ENCODE data around the gene ULK4.
"Not testable (repeated sequence)": the region's sequence is repeated elsewhere in the genome, so short reads cannot be mapped to it uniquely, and the experiment has no call there.

The ULK4 gene

DNA sequence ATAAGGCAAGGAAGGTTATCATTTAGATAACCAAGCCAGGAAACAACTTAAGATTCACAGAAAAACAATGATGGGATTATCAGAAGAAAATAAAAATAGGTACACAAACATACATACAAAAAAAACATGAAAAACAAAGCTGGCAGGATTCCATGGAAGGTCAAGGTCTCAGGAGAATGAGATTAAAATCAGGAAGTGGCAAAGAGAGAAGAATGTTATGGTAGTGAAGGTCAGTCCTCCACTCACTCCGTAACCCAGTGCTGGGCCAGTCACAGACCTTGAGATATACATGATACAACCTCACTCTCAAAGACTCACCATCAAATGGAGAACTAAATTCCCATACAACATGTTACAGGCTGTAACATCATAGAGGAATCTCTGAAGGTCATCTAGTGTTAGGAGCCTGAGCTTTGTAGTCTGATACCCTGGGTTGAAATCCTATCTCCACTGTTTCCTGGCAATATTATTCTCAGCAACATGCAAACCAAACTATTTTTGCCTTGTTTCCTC, 668.7 kb downstream of the ULK4 start:
- DNase-seq: no peak

DNA sequence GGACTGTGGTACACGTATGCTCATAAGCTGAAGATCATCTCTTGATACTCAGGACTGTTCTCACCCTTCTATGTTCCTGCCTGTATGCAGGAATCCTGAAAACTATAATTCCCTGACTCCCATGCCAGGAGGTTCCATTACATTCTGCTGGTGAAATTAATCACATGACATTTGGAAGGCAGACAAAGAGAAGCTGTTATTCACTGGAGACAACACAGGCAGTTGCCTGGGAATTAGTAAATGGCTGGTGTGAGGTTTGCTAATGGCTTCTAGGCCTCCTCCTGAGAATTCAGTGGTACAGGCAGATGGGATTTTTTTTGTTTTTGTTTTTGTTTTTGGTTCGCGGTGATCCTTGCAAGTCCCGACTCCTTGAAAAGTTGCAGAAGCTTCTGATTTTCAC, 671.2 kb downstream of the ULK4 start:
- no peak for DNase-seq

DNA sequence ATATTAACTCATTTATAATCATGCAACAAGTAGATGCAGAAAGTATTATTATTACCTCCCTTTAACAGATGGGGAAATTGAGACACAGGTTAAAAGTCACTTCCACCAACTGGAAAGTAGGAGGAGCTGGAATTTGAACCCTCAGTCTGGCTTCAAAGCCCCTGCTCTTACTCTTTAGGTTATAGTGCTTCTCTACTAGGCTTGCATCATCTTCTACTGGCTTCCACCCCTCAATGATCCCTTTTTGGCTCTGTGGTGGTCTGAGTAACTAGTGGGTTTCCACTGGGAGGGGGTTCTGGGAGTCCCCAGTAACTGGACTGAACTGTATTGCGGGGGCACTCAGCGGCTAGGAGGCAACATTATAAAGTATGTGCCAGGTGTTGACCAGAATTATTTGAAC, 671.6 kb downstream of the ULK4 start:
- DNase-seq: no peak

DNA sequence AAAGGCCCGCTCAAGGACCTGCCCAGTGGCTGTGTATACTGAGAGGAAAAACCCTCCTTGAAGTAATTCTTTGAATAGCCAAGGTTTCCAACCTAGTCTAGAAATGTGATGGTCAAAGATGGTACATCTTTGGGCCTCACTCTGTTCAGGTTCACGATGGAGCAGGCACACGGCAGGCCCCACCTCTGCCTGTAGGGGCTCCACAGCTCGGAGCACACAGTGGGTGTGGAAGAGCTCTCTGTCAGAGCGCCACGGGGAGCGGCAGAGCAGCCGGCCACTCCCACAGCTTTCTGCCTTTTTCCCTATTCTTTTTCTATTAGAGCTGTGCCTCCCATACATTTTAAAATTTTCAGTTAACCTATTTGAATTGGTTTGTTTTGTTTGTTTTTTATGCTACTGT, 673.1 kb downstream of the ULK4 start:
- DNase-seq: no peak

DNA sequence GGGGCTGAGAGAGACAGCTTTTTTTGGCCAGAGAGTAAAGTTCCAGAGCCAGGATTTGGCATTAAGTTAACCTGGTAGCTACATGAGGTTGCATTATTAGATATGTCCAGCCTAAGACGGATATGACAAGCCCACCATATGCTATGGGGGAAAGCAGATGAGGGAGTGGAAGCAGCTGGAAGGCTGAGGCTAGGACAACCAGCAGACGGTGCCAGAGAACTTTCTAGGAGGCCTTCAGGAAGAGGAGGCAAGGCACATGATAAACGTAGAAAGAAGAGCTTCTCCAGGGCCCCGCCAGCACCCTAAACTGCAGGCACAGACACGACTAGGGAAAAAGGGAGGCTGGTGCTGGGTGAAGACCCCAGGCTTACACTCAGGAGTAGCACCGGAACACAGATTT, 675.6 kb downstream of the ULK4 start:
- no peak for DNase-seq

DNA sequence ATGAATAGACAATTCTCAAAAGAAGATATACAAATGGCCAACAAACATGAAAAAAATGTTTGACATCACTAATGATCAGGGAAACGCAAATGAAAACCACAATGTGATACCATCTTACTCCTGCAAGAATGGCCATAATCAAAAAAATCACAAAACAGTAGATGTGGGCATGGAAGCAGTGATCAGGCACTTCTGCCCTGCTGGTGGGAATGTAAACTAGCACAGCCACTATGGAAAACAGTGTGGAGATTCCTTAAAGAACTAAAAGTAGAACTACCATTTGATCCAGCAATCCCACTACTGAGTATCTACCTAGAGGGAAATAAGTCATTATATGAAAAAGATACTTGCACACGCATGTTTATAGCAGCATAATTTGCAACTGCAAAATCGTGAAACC, 677.0 kb downstream of the ULK4 start:
- not testable (repeated sequence) for DNase-seq

DNA sequence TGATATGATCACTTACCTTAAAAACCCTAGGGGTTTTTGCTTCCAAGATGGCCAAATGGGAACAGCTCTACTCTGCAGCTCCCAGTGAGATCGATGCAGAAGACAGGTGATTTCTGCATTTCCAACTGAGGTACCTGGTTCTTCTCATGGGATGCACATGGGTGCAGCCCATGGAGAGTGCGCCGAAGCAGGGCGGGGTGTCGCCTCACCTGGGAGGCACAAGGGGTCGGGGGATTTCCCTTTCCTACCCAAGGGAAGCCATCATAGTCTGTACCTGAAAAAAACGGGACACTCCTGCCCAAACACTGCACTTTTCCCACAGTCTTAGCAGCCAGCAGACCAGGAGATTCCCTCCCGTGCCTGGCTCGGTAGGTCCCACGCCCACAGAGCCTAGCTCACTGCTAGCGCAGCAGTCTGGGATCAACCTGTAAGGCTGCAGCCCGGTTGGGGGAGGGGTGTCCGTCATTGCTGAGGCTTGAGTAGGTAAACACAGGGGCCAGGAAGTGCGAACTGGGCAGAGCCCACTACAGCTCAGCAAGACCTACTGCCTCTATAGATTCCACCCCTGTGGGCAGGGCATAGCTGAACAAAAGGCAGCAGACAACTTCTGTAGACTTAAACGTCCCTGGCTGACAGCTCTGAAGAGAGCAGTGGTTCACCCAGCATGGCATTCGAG, 684.0 kb downstream of the ULK4 start:
- DNase-seq: no peak

DNA sequence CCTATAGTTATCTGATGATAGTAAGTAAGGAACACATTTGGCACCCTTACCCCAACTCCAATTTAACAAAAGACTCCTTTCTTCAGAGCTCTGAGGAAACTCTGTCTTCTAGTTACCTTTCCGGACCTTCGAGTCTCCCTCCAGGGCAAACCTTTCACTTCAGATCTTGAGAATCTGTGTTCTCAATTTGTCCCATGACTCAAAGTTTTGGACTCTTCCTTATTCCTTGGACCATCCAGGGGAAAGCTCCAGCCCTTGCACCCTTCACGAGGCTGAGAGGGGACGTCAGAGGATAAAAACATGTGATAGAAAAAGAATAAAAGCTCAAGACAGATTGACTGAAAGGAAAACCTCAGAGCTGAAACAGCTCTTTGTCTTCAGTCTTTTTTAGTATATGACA, 685.7 kb downstream of the ULK4 start:
- no peak for DNase-seq

DNA sequence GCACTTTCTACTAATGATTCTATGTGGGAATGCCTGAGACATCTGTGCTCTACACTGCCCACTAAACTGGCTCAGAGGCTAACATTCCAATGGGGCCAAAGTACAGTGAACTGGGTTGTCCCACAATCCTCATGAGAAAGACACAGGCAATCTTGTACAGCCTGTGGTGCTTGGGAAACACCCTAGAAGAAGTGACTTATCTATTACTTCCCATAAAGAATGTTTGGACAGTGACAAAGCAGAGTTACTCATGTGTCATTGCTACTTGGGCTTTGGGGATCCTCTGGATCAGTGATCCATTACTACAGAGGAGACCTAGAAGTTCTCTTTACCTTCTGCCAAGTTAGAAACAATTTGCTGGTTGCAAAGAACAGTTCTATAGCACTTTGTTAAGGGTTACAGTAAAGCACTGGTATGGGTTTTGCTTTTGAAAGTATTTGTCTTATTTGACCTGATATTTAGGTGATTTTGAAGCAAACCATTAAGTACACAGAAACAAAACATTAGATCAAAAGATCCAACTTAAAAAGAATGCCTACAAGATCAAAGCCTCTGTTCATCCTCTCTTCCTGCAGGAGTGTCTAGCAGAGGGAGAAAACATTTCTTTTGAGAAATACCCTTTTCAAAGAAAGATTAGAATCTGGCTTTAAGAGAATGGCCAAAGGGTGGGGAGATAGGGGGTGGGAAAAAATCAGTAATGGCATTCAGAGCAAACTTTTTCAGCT, 686.8 kb downstream of the ULK4 start:
- DNase-seq: no peak

DNA sequence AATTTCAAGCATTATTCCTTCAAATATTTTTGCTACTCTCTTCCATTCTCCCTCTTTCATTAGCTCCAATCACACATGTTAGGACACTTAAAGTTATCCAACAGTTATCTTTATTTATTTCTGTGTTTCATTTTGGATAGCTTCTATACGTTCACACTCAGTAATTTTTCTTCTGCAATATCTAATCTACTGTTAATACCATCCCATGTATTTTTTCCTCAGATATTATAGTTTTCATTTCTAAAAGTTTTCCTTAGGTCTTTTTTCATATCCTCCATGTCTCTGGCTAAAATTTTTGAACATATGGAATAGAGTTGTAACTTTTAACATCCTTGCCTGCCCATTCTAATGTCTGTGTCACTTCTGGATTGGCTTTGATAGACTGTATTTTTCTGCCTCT, 689.2 kb downstream of the ULK4 start:
- DNase-seq: no peak

DNA sequence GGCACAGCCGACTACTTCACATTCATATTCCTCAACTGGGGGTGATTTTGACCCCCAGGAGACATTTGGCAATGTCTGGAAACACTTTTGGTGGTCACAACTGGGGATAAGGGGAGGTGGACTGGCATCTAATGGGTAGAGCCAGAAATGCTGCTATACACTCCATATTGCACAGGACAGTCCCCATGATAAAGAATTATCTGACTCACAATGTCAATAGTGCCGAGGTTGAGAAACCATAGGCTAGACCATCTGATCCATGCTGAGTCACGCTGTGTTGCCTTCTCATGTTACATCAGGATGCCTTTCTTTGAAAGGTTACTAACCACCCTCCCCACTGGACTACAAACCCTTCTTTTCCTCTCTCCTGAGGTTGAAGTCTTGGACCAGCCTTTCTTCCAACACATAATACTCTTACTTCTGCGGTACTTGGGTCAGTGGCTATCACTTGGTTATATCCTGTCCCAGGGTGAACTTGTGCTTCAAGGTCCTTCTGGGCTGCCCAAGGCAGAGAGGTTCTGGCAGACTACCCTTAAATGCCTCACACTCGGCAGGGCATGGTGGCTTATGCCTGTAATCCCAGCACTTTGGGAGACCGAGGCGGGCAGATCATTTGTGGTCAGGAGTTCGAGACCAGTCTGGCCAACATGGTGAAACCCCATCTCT, 693.8 kb downstream of the ULK4 start:
- DNase-seq: no peak

DNA sequence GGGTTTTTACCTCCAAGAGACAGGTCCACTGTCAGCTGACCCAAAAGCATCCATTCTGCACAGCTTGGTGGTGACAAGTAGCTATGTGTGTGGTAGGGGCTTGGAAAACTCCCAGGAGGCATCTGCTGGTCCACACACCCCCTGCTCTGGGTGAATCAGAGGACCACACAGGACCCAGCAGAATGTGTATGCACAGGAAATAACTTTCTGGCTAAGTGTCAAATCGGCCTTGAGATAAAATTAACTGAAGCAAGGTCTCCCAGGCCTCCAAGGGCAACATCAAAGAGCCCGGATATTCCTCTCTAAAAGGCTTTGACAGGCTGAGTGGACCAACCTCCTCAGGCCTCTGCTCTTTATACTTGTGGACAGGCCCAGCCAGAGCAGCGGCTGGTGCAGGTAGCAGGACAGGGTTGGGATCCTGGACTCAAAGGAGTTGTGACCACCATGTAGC, 696.1 kb downstream of the ULK4 start:
- DNase-seq: no peak

DNA sequence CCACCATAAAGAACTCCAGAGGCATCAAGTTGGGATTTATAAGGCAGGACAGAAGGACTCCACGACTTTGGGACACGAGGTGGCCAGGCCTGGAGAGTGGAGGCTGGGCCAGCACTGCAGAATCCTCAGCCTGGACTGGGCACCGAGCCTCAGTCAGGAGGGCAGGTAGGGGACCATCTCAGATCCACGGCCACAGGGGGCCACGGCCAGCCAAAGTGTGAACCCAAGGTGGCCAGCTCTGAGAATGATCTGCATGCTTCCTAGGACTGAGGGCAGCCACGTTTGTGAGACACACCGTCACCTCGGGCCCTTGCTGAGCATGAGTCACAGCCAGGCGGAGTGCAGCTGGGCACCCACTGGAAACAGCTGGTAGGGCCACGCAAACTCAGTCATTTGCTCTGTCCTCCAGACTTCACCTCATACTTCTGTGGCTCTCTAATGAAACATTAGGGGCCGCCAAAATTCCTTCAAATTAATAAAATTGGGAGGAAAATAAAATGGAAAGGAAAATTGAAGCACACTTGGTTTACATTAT, 696.8 kb downstream of the ULK4 start:
- DNase-seq: no peak

DNA sequence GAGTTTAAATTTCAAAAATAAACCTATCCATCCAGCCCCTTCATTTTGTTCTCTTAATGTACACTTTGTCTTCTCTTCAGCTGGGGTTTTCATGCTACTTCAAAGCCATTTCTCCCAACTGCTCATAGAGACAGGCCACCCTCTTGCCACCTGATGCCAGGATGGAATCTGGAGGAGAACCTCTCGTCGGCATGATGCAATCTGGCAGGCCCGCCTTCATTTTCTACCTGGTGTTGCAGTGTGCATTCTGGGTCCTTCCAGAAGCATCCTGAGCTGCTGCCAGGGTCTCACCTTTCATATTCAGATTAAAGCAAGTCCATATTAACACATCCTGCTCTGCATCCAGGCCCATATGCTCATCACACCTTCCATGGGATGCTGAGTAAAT, 701.8 kb downstream of the ULK4 start:
- no peak for DNase-seq

DNA sequence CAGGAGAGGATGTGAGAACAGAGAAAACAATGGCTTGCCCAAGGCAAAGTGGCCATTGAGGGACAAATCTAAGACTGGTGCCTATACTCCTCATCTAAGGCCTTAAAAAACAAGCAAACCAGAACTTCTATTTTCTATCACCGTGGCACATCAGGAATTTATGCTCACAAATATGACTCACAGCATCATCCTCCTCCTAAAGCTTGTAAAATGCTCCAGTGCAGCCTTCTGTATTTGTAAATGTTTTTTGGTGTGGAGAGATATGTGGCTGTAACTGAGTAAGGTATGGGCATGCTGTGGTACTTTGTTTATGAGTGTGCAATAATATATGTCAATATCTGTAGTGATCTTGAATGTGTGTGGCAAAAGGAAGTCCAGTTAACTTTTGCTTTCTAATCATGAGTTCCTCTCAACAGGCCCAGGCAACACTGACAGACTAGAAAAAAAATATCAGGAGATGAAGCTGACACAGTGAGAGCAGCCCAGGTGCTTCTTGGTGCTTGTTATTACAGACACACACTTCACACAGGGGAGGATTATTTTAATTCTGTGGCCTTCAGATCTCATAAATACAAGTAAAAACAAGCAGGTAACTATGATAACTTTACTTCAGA, 702.3 kb downstream of the ULK4 start:
- no peak for DNase-seq

DNA sequence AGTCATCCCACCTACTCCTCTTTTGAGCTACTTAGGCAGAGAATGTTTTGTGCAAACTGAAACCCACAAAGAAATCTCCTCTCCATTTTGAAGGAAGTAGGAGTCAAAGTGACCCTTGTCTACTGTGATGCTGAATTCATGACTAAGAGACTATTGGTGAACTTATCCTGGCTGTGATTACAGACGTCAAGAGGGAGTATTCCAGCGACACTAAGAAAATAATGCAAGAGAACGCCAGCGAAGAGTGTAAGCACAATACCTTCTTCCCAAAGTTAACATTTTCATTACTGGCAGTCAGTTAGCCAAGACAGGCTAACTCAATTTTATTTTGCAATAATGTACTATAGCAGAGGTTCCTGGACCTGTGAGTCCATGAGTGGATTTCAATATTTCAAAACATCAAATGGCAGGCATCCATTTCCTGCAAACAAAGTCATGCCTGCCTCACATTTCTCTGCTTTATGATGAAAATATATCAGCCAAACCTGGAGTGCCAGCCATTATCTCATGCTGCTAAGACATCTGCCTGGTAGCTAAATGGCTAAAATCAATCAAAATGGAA, 703.6 kb downstream of the ULK4 start:
- DNase-seq: no peak

DNA sequence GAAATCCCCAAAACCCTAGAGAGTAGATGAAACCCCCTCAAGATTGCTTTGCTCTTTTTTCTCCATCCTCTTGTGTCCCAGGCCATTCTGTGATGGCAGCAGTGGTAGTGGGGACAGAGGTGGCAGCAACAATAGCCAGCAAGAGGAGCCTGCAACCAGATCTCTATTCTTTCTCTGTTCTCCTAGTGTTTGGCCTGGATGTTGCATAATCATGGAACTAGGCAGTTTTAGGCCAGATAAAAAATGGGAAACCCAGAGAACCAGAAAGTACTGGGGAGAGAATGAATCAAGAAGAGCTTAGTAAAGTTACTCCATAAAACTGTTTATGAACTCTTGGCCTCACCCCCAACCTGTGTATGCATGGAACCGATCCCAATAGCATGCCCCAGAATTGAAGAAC, 710.3 kb downstream of the ULK4 start:
- no peak for DNase-seq

DNA sequence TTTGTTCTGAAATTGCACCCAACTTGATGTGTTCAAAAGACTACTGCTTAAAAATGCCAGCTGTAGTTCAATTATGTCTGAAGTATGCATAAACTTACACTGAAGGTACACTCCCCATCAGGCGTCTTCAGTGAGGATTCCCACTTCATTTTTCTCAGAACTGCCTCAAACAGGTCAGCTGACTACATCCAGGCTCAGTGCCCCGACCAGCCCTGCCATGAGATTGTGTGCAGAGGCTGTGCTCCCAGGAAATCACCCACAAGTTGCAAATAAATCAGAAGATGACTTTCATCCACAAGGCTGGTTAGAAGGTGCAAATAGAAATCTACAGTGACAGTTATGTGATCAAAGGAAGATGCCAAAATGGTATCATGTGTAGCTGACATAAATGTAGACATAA, 711.1 kb downstream of the ULK4 start:
- no peak for DNase-seq

DNA sequence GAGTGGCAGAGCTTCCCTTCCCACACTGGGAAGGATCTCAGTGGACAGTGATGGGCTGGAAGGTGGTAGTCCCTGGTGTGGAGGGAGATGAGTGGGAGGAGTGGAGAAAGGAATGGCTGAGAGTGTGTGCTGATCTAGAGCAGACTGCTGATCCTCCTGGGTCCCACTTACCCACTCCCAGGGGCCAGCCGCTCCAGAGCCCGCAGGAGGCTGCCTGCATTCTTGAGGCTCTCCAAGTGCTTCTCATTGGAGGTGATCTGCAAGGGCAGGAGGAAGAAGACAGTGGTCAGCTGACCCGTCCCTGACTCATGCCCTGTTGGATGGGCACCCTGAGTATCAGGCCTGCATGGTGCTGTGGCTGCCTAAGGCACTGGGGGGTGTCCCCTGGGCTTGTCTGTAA, 712.6 kb downstream of the ULK4 start:
- DNase-seq: no peak

DNA sequence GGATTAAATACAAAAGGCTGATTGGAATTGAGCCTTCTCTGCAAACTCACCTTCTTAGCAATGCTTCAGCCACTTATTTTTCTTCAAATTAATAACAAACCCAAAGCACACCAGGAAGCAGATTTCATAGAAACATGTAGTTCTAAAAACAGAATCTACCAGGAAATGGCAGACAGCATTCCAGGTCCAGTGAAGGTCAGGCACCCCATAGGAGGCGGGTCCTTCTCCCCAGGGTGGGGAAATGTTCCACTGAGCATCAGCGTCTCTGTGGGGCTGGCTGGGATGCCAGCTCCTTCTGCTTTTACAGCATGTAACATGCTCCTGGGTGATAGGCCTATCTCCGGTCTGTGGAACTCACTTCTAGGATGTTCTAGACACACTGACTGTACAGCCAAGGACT, 713.4 kb downstream of the ULK4 start:
- DNase-seq: no peak

DNA sequence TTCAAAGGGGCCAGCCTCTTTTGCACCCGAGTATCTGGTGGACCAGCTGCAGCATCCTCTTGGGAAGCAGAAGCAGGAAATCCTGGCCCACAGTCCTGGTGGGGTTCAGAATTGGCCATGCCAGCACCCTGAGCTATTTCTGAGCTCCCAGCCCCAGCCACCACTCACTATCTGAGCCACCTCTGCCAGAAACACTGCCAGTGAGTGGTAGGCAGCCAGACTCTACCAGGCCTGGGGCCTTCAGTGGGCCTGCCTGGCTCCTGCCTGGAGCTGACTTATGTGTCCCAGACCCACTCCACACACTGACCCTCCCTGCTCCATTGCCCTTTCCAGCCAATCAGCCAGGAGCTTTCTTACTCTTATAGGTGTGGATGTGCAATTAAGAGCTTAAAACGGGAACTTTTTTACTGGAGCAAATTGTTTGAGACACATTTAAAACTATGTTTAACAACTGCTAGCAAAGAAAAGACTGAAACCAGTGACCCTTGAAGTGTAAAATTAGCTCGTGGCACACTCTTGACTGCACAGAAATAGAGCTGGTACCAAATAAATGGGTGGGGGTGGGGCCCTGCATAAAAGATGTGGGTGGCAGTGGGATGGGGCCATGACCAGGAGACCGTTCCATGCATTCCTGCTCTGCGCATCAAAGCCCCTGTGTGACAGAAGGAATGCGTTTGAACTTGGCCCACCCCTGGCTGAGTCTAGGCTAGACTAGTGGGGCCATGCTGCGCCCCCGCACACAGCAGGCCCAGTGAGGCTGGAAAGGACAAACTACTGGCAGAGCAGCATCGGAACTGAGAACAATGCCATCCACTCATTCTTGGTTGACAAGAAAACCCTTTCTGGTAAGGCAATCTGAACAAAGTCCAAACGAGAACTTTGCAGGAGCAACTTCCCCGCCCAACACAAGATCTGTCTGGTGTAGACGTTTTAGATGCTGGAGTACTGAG, 714.6 kb downstream of the ULK4 start:
- DNase-seq: no peak
